Suprapubic skin (tissue), 4 donors: ENCODE measurements around the gene CALN1.

ENCODE experiments used
- CTCF ChIP-seq, 2 donors: fragments of 200-600 bp in 1 of 2; fragments of 450-650 bp in 1 of 2; sonication (generic) in 1 of 2; IDR thresholded peaks; one replicate each; pipeline ENCODE4 v1.5.1; 2016 to 2019; ENCODE audit warnings: antibody characterized with exemption in 2 of 2, mild to moderate bottlenecking in 1 of 2, moderate library complexity in 1 of 2
- EP300 ChIP-seq: sonication (generic); formaldehyde crosslinking; IDR thresholded peaks from one replicate; pipeline ENCODE4 v1.6.1; 2017; ENCODE audit warnings: antibody characterized with exemption
- POLR2A ChIP-seq, 2 donors: fragments of 450-650 bp; IDR thresholded peaks; one replicate each; pipeline ENCODE4 v1.6.1; 2017; ENCODE audit warnings: antibody characterized with exemption in 2 of 2, mild to moderate bottlenecking in 2 of 2, moderate library complexity in 2 of 2
- POLR2AphosphoS5 ChIP-seq, 3 donors: sonication (generic); formaldehyde crosslinking; IDR thresholded peaks; one replicate each; pipeline ENCODE4 v1.6.1; 2017; ENCODE audit warnings: antibody characterized with exemption in 3 of 3

GRCh38 chr7:71886046-71886445, 526.1 kb downstream of the CALN1 start:
- TF ChIP-seq CTCF (IDR thresholded peaks at IDR 0.05), result no peak
- TF ChIP-seq EP300, result no peak
- no peak for TF ChIP-seq POLR2AphosphoS5 (IDR thresholded peaks at IDR 0.05)
- TF ChIP-seq POLR2A (IDR thresholded peaks at IDR 0.05), result no peak
